ENCODE data around the gene ARHGEF37. TPM values are rescaled to one million over a fixed set of nuclear protein-coding genes. Genes with fewer than 3 reads are reported as not detected.

ARHGEF37 gene
- total RNA-seq, 1 experiment from 2014 or later: 0.42 TPM

- peaks cover 0 to 3% of the 10 kb centered on the region in 2 experiments; a peak in 1 of 4 replicates for H3K4me1 Mint-ChIP-seq
- Histone ChIP-seq H3K4ac (ENCODE audit: low read depth, low read length) (no peak overlapping the region), H3K14ac (ENCODE audit: insufficient read depth, low read length) (no peak overlapping the region), H2AK5ac (ENCODE audit: insufficient read length, low read length) (no peak overlapping the region), H3T11ph (ENCODE audit: low read length) (no peak overlapping the region), H3K23me2 (ENCODE audit: insufficient read length, low read depth, low read length, poor library complexity, severe bottlenecking) (no peaks in the 10 kb centered on the region), H2BK12ac (ENCODE audit: insufficient read length, low read depth, low read length) (no peak overlapping the region), H3K27ac (ENCODE audit: insufficient read length, low read depth, low read length) (no peak overlapping the region), H3K79me2 (ENCODE audit: insufficient read depth, low read length) (no peaks in the 10 kb centered on the region), H3K4me2 (ENCODE audit: insufficient read depth, insufficient read length, low read length) (no peak overlapping the region), H2BK20ac (ENCODE audit: low read depth, low read length, poor library complexity, severe bottlenecking) (no peak overlapping the region), H4K8ac (replicated peaks; ENCODE audit: insufficient read length, low read depth, low read length) (no peak overlapping the region), H3K9me3 (ENCODE audit: control insufficient read depth, low read depth, low read length) (no peaks in the 10 kb centered on the region), H2BK120ac (ENCODE audit: low read depth, low read length, poor library complexity, severe bottlenecking) (no peak overlapping the region), H3K9ac (ENCODE audit: extremely low read depth, insufficient read length, low read length) (no peak overlapping the region), H2BK5ac (ENCODE audit: insufficient read length, low read length) (no peak overlapping the region), H3K56ac (ENCODE audit: insufficient read length, low read depth, low read length) (no peak overlapping the region), H3K23ac (ENCODE audit: insufficient read length, low read depth, low read length) (no peak overlapping the region), H3K27me3 (ENCODE audit: insufficient read depth, low read length) (no peaks in the 10 kb centered on the region), H3K79me1 (ENCODE audit: insufficient read depth, low read depth, low read length, poor library complexity, severe bottlenecking) (no peaks in the 10 kb centered on the region), H3K18ac (ENCODE audit: insufficient read length, low read depth, low read length) (no peak overlapping the region), H2BK15ac (ENCODE audit: low read depth, low read length) (no peak overlapping the region), H3K4me1 (ENCODE audit: insufficient read depth, low read length) (no peaks in the 10 kb centered on the region), H4K20me1 (ENCODE audit: control insufficient read depth, insufficient read depth, insufficient read length) (no peaks in the 10 kb centered on the region), H4K91ac (ENCODE audit: insufficient read length, low read depth, low read length) (no peak overlapping the region), H2AFZ (ENCODE audit: low read length) (no peak overlapping the region), H4K5ac (ENCODE audit: insufficient read length, low read depth, low read length) (no peak overlapping the region)
- peaks cover 3% of the 10 kb centered on the region for H3K27me3 Mint-ChIP-seq (ENCODE audit: low read depth)
- peaks cover 0 to 5% (median 0%) of the 10 kb centered on the region in 3 experiments; a peak in 1 of 7 replicates for H3K36me3 Mint-ChIP-seq (ENCODE audit: insufficient read depth in 1 of 3, low read depth in 3 of 3)
- H3K9me3 Mint-ChIP-seq: peaks cover 11 to 17% of the 10 kb centered on the region in 2 experiments
- no peak for DNase-seq
- no peak for TF ChIP-seq CTCF (conservative IDR thresholded peaks at IDR 0.05)
- no CpG with 5 or more reads among the region's 4 CpGs for WGBS (ENCODE audit: extremely low coverage, insufficient read length, low lambda C conversion rate)
- H3K4me3 Mint-ChIP-seq: no peak overlapping the region
- no peak overlapping the region; a peak in 1 of 7 replicates for H3K27ac Mint-ChIP-seq
Observed at GRCh38 chr5:149666212-149666852, 85.0 kb downstream of the ARHGEF37 start.
